ENCODE data around the gene CCR3. TPM values are rescaled to one million over a fixed set of nuclear protein-coding genes. Genes with fewer than 3 reads are reported as not detected.

Gene CCR3
- total and polyA plus RNA-seq, 2 experiments from 2014 or later = not detected

DNA sequence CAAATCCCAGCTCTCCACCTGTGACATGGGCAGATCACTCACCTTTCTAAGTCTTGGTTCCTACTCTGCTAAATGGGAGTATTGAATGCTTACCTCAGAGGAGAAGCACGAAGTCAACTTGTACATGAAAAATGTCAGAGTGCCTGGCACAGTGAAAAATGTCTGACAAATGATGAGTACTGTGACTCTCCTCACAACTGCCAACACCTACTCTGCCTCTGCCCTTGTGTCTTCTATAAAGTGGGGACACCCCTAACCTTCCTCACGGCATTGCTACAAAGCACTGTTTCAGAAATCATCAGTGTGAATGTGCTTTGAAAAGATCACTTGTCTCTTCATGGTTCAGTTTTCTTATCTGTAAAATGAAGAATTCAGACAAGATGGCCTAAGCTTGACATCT is 33.2 kb upstream of the CCR3 start (continued):
- TF ChIP-seq, protein P1, sequence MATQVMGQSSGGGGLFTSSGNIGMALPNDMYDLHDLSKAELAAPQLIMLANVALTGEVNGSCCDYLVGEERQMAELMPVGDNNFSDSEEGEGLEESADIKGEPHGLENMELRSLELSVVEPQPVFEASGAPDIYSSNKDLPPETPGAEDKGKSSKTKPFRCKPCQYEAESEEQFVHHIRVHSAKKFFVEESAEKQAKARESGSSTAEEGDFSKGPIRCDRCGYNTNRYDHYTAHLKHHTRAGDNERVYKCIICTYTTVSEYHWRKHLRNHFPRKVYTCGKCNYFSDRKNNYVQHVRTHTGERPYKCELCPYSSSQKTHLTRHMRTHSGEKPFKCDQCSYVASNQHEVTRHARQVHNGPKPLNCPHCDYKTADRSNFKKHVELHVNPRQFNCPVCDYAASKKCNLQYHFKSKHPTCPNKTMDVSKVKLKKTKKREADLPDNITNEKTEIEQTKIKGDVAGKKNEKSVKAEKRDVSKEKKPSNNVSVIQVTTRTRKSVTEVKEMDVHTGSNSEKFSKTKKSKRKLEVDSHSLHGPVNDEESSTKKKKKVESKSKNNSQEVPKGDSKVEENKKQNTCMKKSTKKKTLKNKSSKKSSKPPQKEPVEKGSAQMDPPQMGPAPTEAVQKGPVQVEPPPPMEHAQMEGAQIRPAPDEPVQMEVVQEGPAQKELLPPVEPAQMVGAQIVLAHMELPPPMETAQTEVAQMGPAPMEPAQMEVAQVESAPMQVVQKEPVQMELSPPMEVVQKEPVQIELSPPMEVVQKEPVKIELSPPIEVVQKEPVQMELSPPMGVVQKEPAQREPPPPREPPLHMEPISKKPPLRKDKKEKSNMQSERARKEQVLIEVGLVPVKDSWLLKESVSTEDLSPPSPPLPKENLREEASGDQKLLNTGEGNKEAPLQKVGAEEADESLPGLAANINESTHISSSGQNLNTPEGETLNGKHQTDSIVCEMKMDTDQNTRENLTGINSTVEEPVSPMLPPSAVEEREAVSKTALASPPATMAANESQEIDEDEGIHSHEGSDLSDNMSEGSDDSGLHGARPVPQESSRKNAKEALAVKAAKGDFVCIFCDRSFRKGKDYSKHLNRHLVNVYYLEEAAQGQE (IDR thresholded peaks at IDR 0.05; ENCODE audit: unreplicated experiment) = no peak

DNA sequence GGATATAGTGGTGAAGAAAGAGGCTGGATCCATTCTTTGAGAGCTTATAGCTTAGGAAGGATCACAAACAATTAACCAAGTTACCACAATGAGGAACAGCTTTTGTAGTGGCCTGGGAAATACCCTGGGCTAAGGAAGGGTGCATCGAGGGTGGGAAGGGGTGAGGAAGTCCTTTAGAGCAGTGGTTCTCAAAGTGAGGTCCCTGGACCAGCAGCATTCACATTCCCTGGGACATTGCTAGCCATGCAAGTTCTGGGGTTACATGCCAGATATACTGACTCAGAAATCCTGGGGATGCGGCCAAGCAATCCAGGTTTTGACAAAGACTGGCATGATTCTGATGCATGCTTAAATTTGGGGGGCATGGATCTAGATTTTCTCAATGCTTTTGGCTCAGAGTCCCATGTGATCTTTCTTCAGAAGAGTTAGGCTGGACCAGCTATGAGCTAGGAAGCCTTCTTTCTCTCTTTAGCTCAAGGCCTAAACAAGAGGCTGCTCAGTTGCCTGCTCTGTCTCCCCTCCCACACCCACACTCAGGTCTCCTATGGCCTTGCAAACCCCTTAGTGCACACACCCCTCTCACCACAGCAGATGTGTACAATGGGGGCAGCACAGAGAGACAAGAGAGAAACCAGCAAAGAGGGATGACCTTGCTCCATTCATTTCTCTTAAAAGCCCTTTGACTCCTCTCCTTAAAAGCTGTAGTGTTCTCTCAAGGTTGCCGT is 32.4 kb upstream of the CCR3 start:
- no peak for ATAC-seq

More for the DNA sequence above, 32.4 kb upstream of the CCR3 start:
- TF ChIP-seq, protein P1 (IDR thresholded peaks at IDR 0.05; ENCODE audit: unreplicated experiment) = no peak
- no peak for TF ChIP-seq EZH2phosphoT487 (IDR thresholded peaks at IDR 0.05; ENCODE audit: unreplicated experiment)
- TF ChIP-seq CREB1 (CRISPR knock-in tag; IDR thresholded peaks at IDR 0.05; ENCODE audit: low read depth) = no peak
- TF ChIP-seq ZNF114 (CRISPR knock-in tag; IDR thresholded peaks at IDR 0.05) = no peak
- no peak for TF ChIP-seq STAT1 (IDR thresholded peaks at IDR 0.05; ENCODE audit: unreplicated experiment)
- TF ChIP-seq, protein P2, sequence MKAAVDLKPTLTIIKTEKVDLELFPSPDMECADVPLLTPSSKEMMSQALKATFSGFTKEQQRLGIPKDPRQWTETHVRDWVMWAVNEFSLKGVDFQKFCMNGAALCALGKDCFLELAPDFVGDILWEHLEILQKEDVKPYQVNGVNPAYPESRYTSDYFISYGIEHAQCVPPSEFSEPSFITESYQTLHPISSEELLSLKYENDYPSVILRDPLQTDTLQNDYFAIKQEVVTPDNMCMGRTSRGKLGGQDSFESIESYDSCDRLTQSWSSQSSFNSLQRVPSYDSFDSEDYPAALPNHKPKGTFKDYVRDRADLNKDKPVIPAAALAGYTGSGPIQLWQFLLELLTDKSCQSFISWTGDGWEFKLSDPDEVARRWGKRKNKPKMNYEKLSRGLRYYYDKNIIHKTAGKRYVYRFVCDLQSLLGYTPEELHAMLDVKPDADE (IDR thresholded peaks at IDR 0.05) = no peak
- no peak for TF ChIP-seq NANOG (IDR thresholded peaks at IDR 0.05; ENCODE audit: borderline replicate concordance)
- no peak for TF ChIP-seq EZH2 (IDR thresholded peaks at IDR 0.05; ENCODE audit: low read depth, unreplicated experiment)
- no peak for TF ChIP-seq JUNB (IDR thresholded peaks at IDR 0.05; ENCODE audit: unreplicated experiment)
- Histone ChIP-seq H3K4me2 (no peak overlapping the region), H3K27me3 (ENCODE audit: insufficient read depth) (no peaks in the 10 kb centered on the region), H3K79me2 (replicated peaks; ENCODE audit: insufficient read depth) (no peaks in the 10 kb centered on the region), H3K9me2 (ENCODE audit: insufficient read depth) (peaks cover 11% of the 10 kb centered on the region), H3K36me3 (ENCODE audit: insufficient read depth) (no peaks in the 10 kb centered on the region), H3F3A (replicated peaks; ENCODE audit: low read depth) (no peaks in the 10 kb centered on the region), H4K20me1 (replicated peaks; ENCODE audit: insufficient read depth) (no peaks in the 10 kb centered on the region), H3K4me3 (no peak overlapping the region), H2AFZ (no peak overlapping the region), H3K4me1 (ENCODE audit: insufficient read depth) (peaks cover 5% of the 10 kb centered on the region; the same call in 1 of the 2 replicates), H3K27ac (ENCODE audit: low read depth) (no peak overlapping the region)
- no peak for DNase-seq (ENCODE audit: low spot score)
- Mint-ChIP-seq H3K9me3 (no peaks in the 10 kb centered on the region), H3K27me3 (ENCODE audit: insufficient read depth, low read depth, poor library complexity) (no peaks in the 10 kb centered on the region), H3K4me1 (peaks cover 8% of the 10 kb centered on the region), H3K36me3 (ENCODE audit: low read depth) (no peaks in the 10 kb centered on the region), H3K4me3 (no peak overlapping the region), H3K27ac (no peak overlapping the region)
